ENCODE results near the gene TSC22D2.

The TSC22D2 gene

GRCh38 chr3:150412561-150413231, 4.6 kb downstream of the TSC22D2 start:
- H3K36me3 Mint-ChIP-seq = peaks cover 42% of the 10 kb centered on the region
- H3K4me1 Mint-ChIP-seq = peaks cover 55% of the 10 kb centered on the region
- H3K27ac Mint-ChIP-seq = peak overlapping the region; percentile 44
- H3K4me3 Mint-ChIP-seq = peak overlapping the region; percentile 89
- peak; percentile 23 for DNase-seq
- CTCF ChIA-PET = interaction anchor here (0.8 to 2.6 kb wide), 3 partner anchors 22 to 190 kb away, joined by 3 to 12 read pairs (median 3); no protein-coding TSS in a partner anchor
- no peaks in the 10 kb centered on the region for H3K9me3 Mint-ChIP-seq
- H3K27me3 Mint-ChIP-seq = peaks cover 6% of the 10 kb centered on the region

- peaks cover 62% of the 10 kb centered on the region for H3K4me1 Mint-ChIP-seq
- DNase-seq = no peak
- H3K4me3 Mint-ChIP-seq = peak overlapping the region; percentile 41
- no peaks in the 10 kb centered on the region for H3K9me3 Mint-ChIP-seq
- H3K36me3 Mint-ChIP-seq = peaks cover 45% of the 10 kb centered on the region
- H3K27ac Mint-ChIP-seq = no peak overlapping the region
- CTCF ChIA-PET = no interaction called here
- H3K27me3 Mint-ChIP-seq = peaks cover under 1% of the 10 kb centered on the region
Observed at GRCh38 chr3:150414258-150414657, 6.2 kb downstream of the TSC22D2 start.

- Mint-ChIP-seq H3K4me3 (no peak overlapping the region), H3K36me3 (peaks cover 46% of the 10 kb centered on the region), H3K4me1 (peaks cover 66% of the 10 kb centered on the region), H3K27ac (no peak overlapping the region), H3K9me3 (no peaks in the 10 kb centered on the region), H3K27me3 (no peaks in the 10 kb centered on the region)
- no peak for DNase-seq
- CTCF ChIA-PET = no interaction called here
Observed at GRCh38 chr3:150414959-150415358, 6.9 kb downstream of the TSC22D2 start.

- CTCF ChIA-PET = interaction anchor here (1.0 kb wide), 1 partner anchor 9 kb away, joined by 3 read pairs; no protein-coding TSS in a partner anchor
- H3K4me3 Mint-ChIP-seq = no peak overlapping the region
- no peak overlapping the region for H3K27ac Mint-ChIP-seq
- peaks cover 37% of the 10 kb centered on the region for H3K4me1 Mint-ChIP-seq
- no peaks in the 10 kb centered on the region for H3K9me3 Mint-ChIP-seq
- no peak for DNase-seq
- no peaks in the 10 kb centered on the region for H3K27me3 Mint-ChIP-seq
- peaks cover 30% of the 10 kb centered on the region for H3K36me3 Mint-ChIP-seq
Observed at GRCh38 chr3:150419076-150419868, 11.2 kb downstream of the TSC22D2 start.

GRCh38 chr3:150419959-150420358, 11.9 kb downstream of the TSC22D2 start:
- no peak for DNase-seq
- H3K4me3 Mint-ChIP-seq = no peak overlapping the region
- H3K27me3 Mint-ChIP-seq = no peaks in the 10 kb centered on the region
- H3K36me3 Mint-ChIP-seq = peaks cover 24% of the 10 kb centered on the region
- H3K27ac Mint-ChIP-seq = no peak overlapping the region
- no peaks in the 10 kb centered on the region for H3K9me3 Mint-ChIP-seq
- peaks cover 30% of the 10 kb centered on the region for H3K4me1 Mint-ChIP-seq
- CTCF ChIA-PET = interaction anchor here (1.0 kb wide), 1 partner anchor 10 kb away, joined by 3 read pairs; no protein-coding TSS in a partner anchor

- Mint-ChIP-seq H3K36me3 (peaks cover 18% of the 10 kb centered on the region), H3K4me1 (peaks cover 21% of the 10 kb centered on the region), H3K27ac (no peak overlapping the region), H3K9me3 (no peaks in the 10 kb centered on the region), H3K27me3 (no peaks in the 10 kb centered on the region), H3K4me3 (no peak overlapping the region)
- CTCF ChIA-PET = interaction anchor here (1.2 kb wide), 1 partner anchor 107 kb away, joined by 3 read pairs; no protein-coding TSS in a partner anchor
- no peak for DNase-seq
Observed at GRCh38 chr3:150421256-150421655, 13.2 kb downstream of the TSC22D2 start.

- H3K4me1 Mint-ChIP-seq = peaks cover 21% of the 10 kb centered on the region
- peaks cover 18% of the 10 kb centered on the region for H3K36me3 Mint-ChIP-seq
- CTCF ChIA-PET = no interaction called here
- no peak overlapping the region for H3K4me3 Mint-ChIP-seq
- H3K27me3 Mint-ChIP-seq = no peaks in the 10 kb centered on the region
- no peaks in the 10 kb centered on the region for H3K9me3 Mint-ChIP-seq
- no peak overlapping the region for H3K27ac Mint-ChIP-seq
- no peak for DNase-seq
Observed at GRCh38 chr3:150421799-150422548, 13.9 kb downstream of the TSC22D2 start.

GRCh38 chr3:150422907-150423306, 14.8 kb downstream of the TSC22D2 start:
- Mint-ChIP-seq H3K27ac (no peak overlapping the region), H3K9me3 (no peaks in the 10 kb centered on the region), H3K4me3 (no peak overlapping the region), H3K27me3 (no peaks in the 10 kb centered on the region), H3K4me1 (peaks cover 13% of the 10 kb centered on the region), H3K36me3 (peaks cover 11% of the 10 kb centered on the region)
- CTCF ChIA-PET = no interaction called here
- no peak for DNase-seq

GRCh38 chr3:150423761-150424160, 15.7 kb downstream of the TSC22D2 start:
- peaks cover 9% of the 10 kb centered on the region for H3K4me1 Mint-ChIP-seq
- no peak overlapping the region for H3K27ac Mint-ChIP-seq
- no peak overlapping the region for H3K4me3 Mint-ChIP-seq
- H3K9me3 Mint-ChIP-seq = no peaks in the 10 kb centered on the region
- DNase-seq = no peak
- no peaks in the 10 kb centered on the region for H3K27me3 Mint-ChIP-seq
- CTCF ChIA-PET = interaction anchor here (0.9 to 1.7 kb wide), 2 partner anchors 12 to 15 kb away, joined by 3 to 4 read pairs; no protein-coding TSS in a partner anchor
- peaks cover 8% of the 10 kb centered on the region for H3K36me3 Mint-ChIP-seq

GRCh38 chr3:150426292-150426691, 18.2 kb downstream of the TSC22D2 start:
- Mint-ChIP-seq H3K27me3 (no peaks in the 10 kb centered on the region), H3K36me3 (peaks cover 11% of the 10 kb centered on the region), H3K27ac (no peak overlapping the region), H3K4me3 (no peak overlapping the region), H3K9me3 (no peaks in the 10 kb centered on the region), H3K4me1 (no peaks in the 10 kb centered on the region)
- CTCF ChIA-PET = interaction anchor here (1.0 kb wide), 1 partner anchor 72 kb away, joined by 3 read pairs; no protein-coding TSS in a partner anchor
- DNase-seq = no peak

- Mint-ChIP-seq H3K27me3 (no peaks in the 10 kb centered on the region), H3K36me3 (peaks cover 8% of the 10 kb centered on the region), H3K4me1 (no peaks in the 10 kb centered on the region), H3K9me3 (no peaks in the 10 kb centered on the region), H3K4me3 (no peak overlapping the region), H3K27ac (no peak overlapping the region)
- CTCF ChIA-PET = interaction anchor here (0.8 kb wide), 1 partner anchor 474 kb away, joined by 3 read pairs; no protein-coding TSS in a partner anchor
- DNase-seq = no peak
Observed at GRCh38 chr3:150428562-150428961, 20.5 kb downstream of the TSC22D2 start.

GRCh38 chr3:150429767-150430671, 21.9 kb downstream of the TSC22D2 start:
- H3K27me3 Mint-ChIP-seq = no peaks in the 10 kb centered on the region

GRCh38 chr3:150433347-150433746, 25.2 kb downstream of the TSC22D2 start:
- H3K27me3 Mint-ChIP-seq = no peaks in the 10 kb centered on the region
- CTCF ChIA-PET = no interaction called here
- no peaks in the 10 kb centered on the region for H3K9me3 Mint-ChIP-seq
- H3K4me1 Mint-ChIP-seq = no peaks in the 10 kb centered on the region
- H3K27ac Mint-ChIP-seq = no peak overlapping the region
- peaks cover 8% of the 10 kb centered on the region for H3K36me3 Mint-ChIP-seq
- no peak overlapping the region for H3K4me3 Mint-ChIP-seq
- no peak for DNase-seq

More at GRCh38 chr3:150429767-150430671, 21.9 kb downstream of the TSC22D2 start:
- DNase-seq = no peak
- Mint-ChIP-seq H3K4me3 (no peak overlapping the region), H3K27ac (no peak overlapping the region), H3K9me3 (no peaks in the 10 kb centered on the region), H3K4me1 (no peaks in the 10 kb centered on the region), H3K36me3 (peaks cover 8% of the 10 kb centered on the region)
- CTCF ChIA-PET = no interaction called here

All from activated naive CD4-positive, alpha-beta T cell treated with anti-CD3 and anti-CD28 coated beads, Interleukin-2, amount 10 ng/mL, durations not matched to agents 7 days and 5 days (primary cell).